Prostate gland (tissue), 1 donor: ENCODE measurements around the gene STARD4.

Experiments
- POLR2A ChIP-seq: fragments of 450-650 bp; IDR thresholded peaks from one replicate; pipeline ENCODE4 v1.6.1; 2016; ENCODE audit warnings: antibody characterized with exemption, mild to moderate bottlenecking
- POLR2AphosphoS5 ChIP-seq: sonication (generic); formaldehyde crosslinking; IDR thresholded peaks from one replicate; pipeline ENCODE4 v1.6.1; 2017; ENCODE audit warnings: antibody characterized with exemption

DNA sequence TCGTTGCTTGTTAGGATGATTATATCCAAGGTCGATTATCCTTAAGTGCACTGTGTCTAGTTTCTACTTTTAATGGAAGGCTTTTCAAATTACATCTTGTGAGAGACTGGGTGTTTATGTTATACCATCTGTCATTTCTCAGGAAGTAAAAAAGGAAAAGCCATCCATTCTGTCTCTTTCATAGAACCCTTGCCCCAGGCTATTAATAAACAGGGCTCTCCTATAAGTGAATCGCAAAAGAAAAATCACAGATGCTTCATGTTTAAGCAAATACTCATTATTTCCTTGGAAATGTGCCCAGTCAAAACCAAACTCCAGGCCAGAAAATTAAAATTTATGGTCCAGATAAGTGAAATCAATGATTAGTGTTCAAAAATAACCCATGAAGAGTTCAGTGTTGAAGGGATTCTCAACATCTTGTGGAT lies 58.1 kb downstream of the STARD4 start:
- TF ChIP-seq POLR2A (no peak), POLR2AphosphoS5 (no peak)
